GM21390 (cell line): ENCODE data around the gene LRRTM3.
A peak's percentile ranks its signal among the peaks of the same experiment; 100 is the strongest.

ENCODE experiments used
- ATAC-seq: cut with Tn5 transposase; IDR thresholded peaks from one replicate; pipeline ENCODE4 v1.9.1; 2021; ENCODE audit not compliant: unreplicated experiment

Gene LRRTM3

GRCh38 chr10:67015225-67015624 is 89.4 kb downstream of the LRRTM3 start:
- ATAC-seq = peak; percentile 52

GRCh38 chr10:67017218-67017617 is 91.4 kb downstream of the LRRTM3 start:
- ATAC-seq = no peak

GRCh38 chr10:67022099-67022498 is 96.3 kb downstream of the LRRTM3 start:
- ATAC-seq = no peak

GRCh38 chr10:67033878-67034277 is 108.0 kb downstream of the LRRTM3 start:
- ATAC-seq = no peak

- ATAC-seq = no peak
These were observed 111.0 kb downstream of the LRRTM3 start for GRCh38 chr10:67036808-67037207.

- no peak for ATAC-seq
These were observed 117.2 kb downstream of the LRRTM3 start for GRCh38 chr10:67043041-67043440.

- ATAC-seq = no peak
These were observed 119.6 kb downstream of the LRRTM3 start for GRCh38 chr10:67045404-67045803.

- no peak for ATAC-seq
These were observed 120.7 kb downstream of the LRRTM3 start for GRCh38 chr10:67046507-67046906.

GRCh38 chr10:67049988-67050387 is 124.2 kb downstream of the LRRTM3 start:
- ATAC-seq = no peak

- ATAC-seq = no peak
These were observed 124.6 kb downstream of the LRRTM3 start for GRCh38 chr10:67050415-67050814.

- ATAC-seq = no peak
These were observed 146.8 kb downstream of the LRRTM3 start for GRCh38 chr10:67072654-67073053.

- ATAC-seq = no peak
These were observed 149.7 kb downstream of the LRRTM3 start for GRCh38 chr10:67075491-67075971.

- no peak for ATAC-seq
These were observed 150.3 kb downstream of the LRRTM3 start for GRCh38 chr10:67076144-67076543.

GRCh38 chr10:67077376-67077775 is 151.5 kb downstream of the LRRTM3 start:
- ATAC-seq = no peak

GRCh38 chr10:67079126-67079525 is 153.3 kb downstream of the LRRTM3 start:
- ATAC-seq = no peak

- ATAC-seq = no peak
These were observed 160.7 kb downstream of the LRRTM3 start for GRCh38 chr10:67086327-67087134.

GRCh38 chr10:67087135-67087425 is 161.2 kb downstream of the LRRTM3 start:
- ATAC-seq = no peak

- no peak for ATAC-seq
These were observed 162.2 kb downstream of the LRRTM3 start for GRCh38 chr10:67088036-67088435.

- ATAC-seq = no peak
These were observed 169.7 kb downstream of the LRRTM3 start for GRCh38 chr10:67095531-67095930.

GRCh38 chr10:67098461-67098860 is 172.6 kb downstream of the LRRTM3 start:
- ATAC-seq = no peak

- no peak for ATAC-seq
These were observed 175.1 kb downstream of the LRRTM3 start for GRCh38 chr10:67100951-67101350.

- no peak for ATAC-seq
These were observed 181.8 kb downstream of the LRRTM3 start for GRCh38 chr10:67107670-67108069.

- ATAC-seq = no peak
These were observed 184.4 kb downstream of the LRRTM3 start for GRCh38 chr10:67110286-67110685.
